B cell (primary cell): ENCODE data around the gene SCOC. TPM values are rescaled to one million over a fixed set of nuclear protein-coding genes. Genes with fewer than 3 reads are reported as not detected.

ENCODE experiments used
- ATAC-seq: fragments of 200-7000 bp; cut with Tn5 transposase; one replicate; pipeline ENCODE4 v1.10.0; 2021; ENCODE audit warnings: low read depth, mild to moderate bottlenecking, moderate number of reproducible peaks, moderate library complexity
- CTCF ChIA-PET: fragments of 350-600 bp; sonication (Branson Sonifier 250); formaldehyde crosslinking; loops from one replicate; lab custom pipeline; 2021; ENCODE audit warnings: antibody characterized with exemption, inconsistent platforms; lab: Charles Lee
- POLR2A ChIA-PET: fragments of 350-600 bp; sonication (Branson Sonifier 250); formaldehyde crosslinking; loops from one replicate; lab custom pipeline; 2021; ENCODE audit warnings: antibody characterized with exemption; lab: Charles Lee
- DNase-seq: peaks from one replicate; pipeline ENCODE4 v3.0.0; 2013
- H2AFZ ChIP-seq: 2 replicates; pipeline ENCODE4 v1.6.1; 2012; ENCODE audit warnings: mild to moderate bottlenecking, low read depth, low read length; ENCODE audit not compliant: insufficient read depth, poor library complexity, severe bottlenecking
- H3K27ac ChIP-seq, 2 donors: 1 replicate in 1 of 2; 2 replicates in 1 of 2; pipeline ENCODE4 v1.5.1; 2012 to 2013; ENCODE audit warnings: low read length in 2 of 2, mild to moderate bottlenecking in 2 of 2, moderate library complexity in 1 of 2
- H3K27me3 ChIP-seq, 4 experiments: fragments of 200-600 bp in 1 of 4; sonication (generic) in 1 of 4; replicated peaks in 1 of 4; 1 replicate in 2 of 4; 2 replicates in 2 of 4; pipeline versions ENCODE4 v1.6.1 to v1.7.0; 2013 to 2016; ENCODE audit warnings: low read length in 3 of 4, mild to moderate bottlenecking in 2 of 4, mixed read lengths in 1 of 4, moderate library complexity in 1 of 4; ENCODE audit not compliant: insufficient read depth in 4 of 4, control insufficient read depth in 3 of 4; ENCODE audit errors: control extremely low read depth in 1 of 4
- H3K36me3 ChIP-seq, 2 experiments: replicated peaks in 1 of 2; 1 replicate in 1 of 2; 2 replicates in 1 of 2; pipeline versions ENCODE4 v1.6.1 to v1.7.1; 2013; ENCODE audit warnings: low read length in 1 of 2; ENCODE audit not compliant: insufficient read depth in 2 of 2, control insufficient read depth in 1 of 2; ENCODE audit errors: control extremely low read depth in 1 of 2, extremely low read depth in 1 of 2
- H3K4me1 ChIP-seq, 2 donors: fragments of 200-600 bp in 1 of 2; sonication (generic) in 1 of 2; 1 replicate in 1 of 2; 2 replicates in 1 of 2; pipeline versions ENCODE4 v1.5.1 to v1.6.1; 2013 to 2017; ENCODE audit warnings: low read length in 2 of 2; ENCODE audit not compliant: control insufficient read depth in 2 of 2, insufficient read depth in 2 of 2
- H3K4me2 ChIP-seq: replicated peaks from 2 replicates; pipeline ENCODE3; 2012; ENCODE audit warnings: mild to moderate bottlenecking, low read depth, low read length; ENCODE audit not compliant: poor library complexity, severe bottlenecking
- H3K4me3 ChIP-seq, 5 experiments: fragments of 200-600 bp in 1 of 5; sonication (generic) in 1 of 5; 1 replicate in 3 of 5; 2 replicates in 2 of 5; pipeline versions ENCODE4 v1.5.1 to v1.7.0; 2011 to 2016; ENCODE audit warnings: low read length in 4 of 5, mild to moderate bottlenecking in 4 of 5, low read depth in 2 of 5, control low read depth in 1 of 5, moderate library complexity in 1 of 5; ENCODE audit not compliant: insufficient read depth in 1 of 5; ENCODE audit errors: control extremely low read depth in 1 of 5, extremely low read depth in 1 of 5
- H3K79me2 ChIP-seq: fragments of 200-600 bp; sonication (generic); one replicate; pipeline ENCODE4 v1.6.0; 2016; ENCODE audit warnings: low read length; ENCODE audit not compliant: control insufficient read depth, insufficient read depth
- H3K9ac ChIP-seq: fragments of 200-600 bp; sonication (generic); 2 replicates; pipeline ENCODE4 v1.6.1; 2017; ENCODE audit warnings: mild to moderate bottlenecking, low read length, moderate library complexity
- H3K9me3 ChIP-seq, 3 donors: one replicate each; pipeline versions ENCODE4 v1.6.1 to v1.7.1; 2013; ENCODE audit warnings: low read length in 2 of 3; ENCODE audit not compliant: control insufficient read depth in 2 of 3, insufficient read depth in 1 of 3; ENCODE audit errors: control extremely low read depth in 1 of 3
- H4K20me1 ChIP-seq: 2 replicates; pipeline ENCODE4 v1.6.0; 2012; ENCODE audit warnings: mild to moderate bottlenecking, low read length; ENCODE audit not compliant: insufficient read depth, control insufficient read depth, poor library complexity, severe bottlenecking
- H3K27ac Mint-ChIP-seq: one replicate; pipeline ENCODE4 v1.8.0; 2021; ENCODE audit warnings: mixed read lengths
- H3K27me3 Mint-ChIP-seq: one replicate; pipeline ENCODE4 v1.8.0; 2021; ENCODE audit warnings: mixed read lengths
- H3K4me1 Mint-ChIP-seq: one replicate; pipeline ENCODE4 v1.8.0; 2021; ENCODE audit warnings: mixed read lengths
- H3K4me3 Mint-ChIP-seq: one replicate; pipeline ENCODE4 v1.8.0; 2021; ENCODE audit warnings: mixed read lengths
- H3K9me3 Mint-ChIP-seq: one replicate; pipeline ENCODE4 v1.8.0; 2022; ENCODE audit warnings: mixed read lengths; ENCODE audit not compliant: insufficient read depth
- CTCF ChIP-seq: fragments of 200-600 bp; IDR thresholded peaks from one replicate; pipeline ENCODE4 v1.8.0; 2022; ENCODE audit warnings: antibody characterized with exemption, mild to moderate bottlenecking
- EZH2 ChIP-seq: IDR thresholded peaks from 2 replicates; pipeline ENCODE4 v1.6.1; 2012; ENCODE audit warnings: borderline replicate concordance, low read depth, mild to moderate bottlenecking, moderate library complexity, low read length; ENCODE audit not compliant: insufficient read depth, poor library complexity, severe bottlenecking
- WGBS: methylation state at CpG from one replicate; pipeline ENCODE4 v1.1.5; 2013; ENCODE audit warnings: missing lambda C conversion rate; ENCODE audit not compliant: insufficient coverage; 5-methylcytosine and 5-hydroxymethylcytosine counted together
- intact Hi-C: fragments of 100-400 bp; cut with micrococcal nuclease; formaldehyde crosslinking; loops from one replicate; pipeline ENCODE4 v1.10.0; 2022
- polyA minus RNA-seq: library from RNA; depleted of rRNA, polyadenylated mRNA; stranded (reverse); fragments of >200 nt; gene quantifications from 2 replicates; pipeline ENCODE4 v1.2.3, GENCODE V29; 2012
- polyA plus RNA-seq: library from polyadenylated mRNA; depleted of rRNA; stranded (reverse); fragments of >200 nt; gene quantifications from 2 replicates; pipeline ENCODE4 v1.2.3, GENCODE V29; 2012
- total RNA-seq, 2 donors: library from RNA; stranded (reverse); fragments of 120-200 nt in 1 of 2; gene quantifications; 1 replicate in 1 of 2; 2 replicates in 1 of 2; pipeline versions ENCODE4 v1.2.3 to v1.2.4, GENCODE V29; 2013 to 2022

The SCOC gene
- total RNA-seq (18.4 and 19.2 TPM in 2 replicates), polyA plus RNA-seq (4.6 and 7.3 TPM in 2 replicates), polyA minus RNA-seq (2.7 and 3.7 TPM in 2 replicates)
- 25.8 TPM for total RNA-seq (2013)

- Histone ChIP-seq H3K79me2 (peaks cover 44% of the 10 kb centered on the region), H3K4me2 (peak within 1 kb of the TSS; percentile 95), H3K27me3 (no peaks in the 10 kb centered on the region), H2AFZ (peak within 1 kb of the TSS; percentile 82), H4K20me1 (peaks cover 14% of the 10 kb centered on the region), H3K4me1 (peaks cover 14 to 16% of the 10 kb centered on the region in 2 donors), H3K36me3 (no peaks in the 10 kb centered on the region), H3K9ac (peak within 1 kb of the TSS; percentile 74), H3K9me3 (no peaks in the 10 kb centered on the region), H3K27ac (peak within 1 kb of the TSS; percentile 74 to 86), H3K4me3 (peak within 1 kb of the TSS; percentile 54 to 98 (median 93))
- Mint-ChIP-seq H3K27me3 (no peaks in the 10 kb centered on the region), H3K27ac (peak within 1 kb of the TSS; percentile 64), H3K4me3 (peak within 1 kb of the TSS; percentile 86), H3K9me3 (no peaks in the 10 kb centered on the region), H3K4me1 (peaks cover 25% of the 10 kb centered on the region)
- DNase-seq (peak; percentile 97), ATAC-seq (peak; percentile 95)
- intact Hi-C loops = loop anchor here (1.0 to 10.0 kb wide), 7 partner anchors 13 to 921 kb away; partner anchors contain the start of genes ELMOD2, MAML3, RAB33B and SETD7
- CTCF ChIA-PET = interaction anchor here (0.9 to 5.3 kb wide), 11 partner anchors 10 to 514 kb away, joined by 3 to 76 read pairs (median 4); partner anchors contain the start of genes CLGN and ELMOD2
- no peak for TF ChIP-seq CTCF
- no peak for TF ChIP-seq EZH2
- POLR2A ChIA-PET = interaction anchor here (0.6 kb wide), 1 partner anchor 321 kb away, joined by 3 read pairs; no protein-coding TSS in a partner anchor
- WGBS = under 1% methylated on average over 60 of the region's 63 CpGs
Measured at GRCh38 chr4:140373328-140374129, at the start of gene SCOC. SCOC (plus strand) TSS chr4:140373646; CDS start chr4:140379171, 5,525 bp downstream.
